HEK293T (cell line): ENCODE results near the gene PTPRD.

ENCODE experiments used
- CTCF ChIA-PET: fragments of 350-600 bp; formaldehyde crosslinking; extraction: SDS; loops from one replicate; lab custom pipeline; 2021; ENCODE audit warnings: antibody characterized with exemption, inconsistent platforms; lab: Yijun Ruan, JAX
- POLR2A ChIA-PET: fragments of 350-600 bp; formaldehyde crosslinking; extraction: SDS; loops from one replicate; lab custom pipeline; 2020; ENCODE audit warnings: antibody characterized with exemption, inconsistent platforms; lab: Yijun Ruan, JAX
- DNase-seq: peaks from one replicate; pipeline ENCODE4 v3.0.0; 2012; ENCODE audit warnings: mixed read lengths; ENCODE audit errors: extremely low spot score
- ARNT ChIP-seq: fragments of 450-650 bp; IDR thresholded peaks from 2 replicates; pipeline ENCODE4 v1.6.1; 2017; ENCODE audit warnings: mild to moderate bottlenecking
- BHLHE40 ChIP-seq: fragments of 450-650 bp; IDR thresholded peaks from 2 replicates; pipeline ENCODE4 v1.6.1; 2016; ENCODE audit warnings: mild to moderate bottlenecking, moderate library complexity, borderline replicate concordance
- CTBP1 ChIP-seq: fragments of 450-650 bp; IDR thresholded peaks from 2 replicates; pipeline ENCODE4 v1.6.1; 2016; ENCODE audit warnings: borderline replicate concordance
- ELF4 ChIP-seq: fragments of 450-650 bp; IDR thresholded peaks from 2 replicates; pipeline ENCODE4 v1.6.1; 2017; ENCODE audit warnings: antibody characterized with exemption
- FOXA1 ChIP-seq: fragments of 450-650 bp; IDR thresholded peaks from 2 replicates; pipeline ENCODE4 v1.6.1; 2016; ENCODE audit warnings: mild to moderate bottlenecking
- FOXK2 ChIP-seq: fragments of 450-650 bp; IDR thresholded peaks from 2 replicates; pipeline ENCODE4 v1.6.1; 2016; ENCODE audit warnings: mild to moderate bottlenecking
- FOXM1 ChIP-seq: fragments of 450-650 bp; IDR thresholded peaks from 2 replicates; pipeline ENCODE4 v1.6.1; 2017; ENCODE audit warnings: mild to moderate bottlenecking, borderline replicate concordance
- HDGF ChIP-seq: fragments of 450-650 bp; IDR thresholded peaks from 2 replicates; pipeline ENCODE4 v1.6.1; 2017; ENCODE audit warnings: antibody characterized with exemption, borderline replicate concordance
- L3MBTL2 ChIP-seq: fragments of 450-650 bp; conservative IDR thresholded peaks from 2 replicates; pipeline ENCODE4 v1.6.1; 2016; ENCODE audit warnings: mild to moderate bottlenecking
- LEF1 ChIP-seq: fragments of 450-650 bp; IDR thresholded peaks from 2 replicates; pipeline ENCODE4 v1.6.1; 2017; ENCODE audit warnings: mild to moderate bottlenecking, borderline replicate concordance
- NFRKB ChIP-seq: fragments of 450-650 bp; IDR thresholded peaks from 2 replicates; pipeline ENCODE4 v1.6.1; 2016; ENCODE audit warnings: mild to moderate bottlenecking, moderate library complexity
- PKNOX1 ChIP-seq: fragments of 450-650 bp; IDR thresholded peaks from 2 replicates; pipeline ENCODE4 v1.6.1; 2016
- SP1 ChIP-seq: fragments of 450-650 bp; IDR thresholded peaks from 2 replicates; pipeline ENCODE4 v1.6.1; 2017
- SUZ12 ChIP-seq: fragments of 450-650 bp; IDR thresholded peaks from 2 replicates; pipeline ENCODE4 v1.6.1; 2016; ENCODE audit warnings: mild to moderate bottlenecking
- TARDBP ChIP-seq: fragments of 450-650 bp; IDR thresholded peaks from 2 replicates; pipeline ENCODE4 v1.6.1; 2016
- ZNF384 ChIP-seq: fragments of 450-650 bp; IDR thresholded peaks from 2 replicates; pipeline ENCODE4 v1.6.1; 2016

Gene PTPRD

DNA sequence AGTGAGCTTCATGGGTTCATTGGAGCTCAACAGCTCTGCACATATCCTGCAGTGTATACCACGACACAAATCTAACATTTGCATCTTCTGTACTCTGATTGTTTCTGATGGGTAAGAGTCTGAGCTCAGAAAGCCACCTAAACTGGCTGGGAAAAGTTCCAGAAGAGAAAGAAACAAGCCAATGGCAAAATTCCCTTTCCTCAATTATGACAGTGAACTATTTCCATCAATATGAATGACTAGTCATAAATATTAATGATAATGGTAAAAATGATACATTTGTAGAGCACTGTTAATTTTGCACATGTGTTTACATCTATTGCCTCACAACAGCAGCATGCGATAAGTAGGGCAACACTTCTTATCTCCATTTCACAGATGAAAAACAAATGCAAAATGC is 1711.7 kb downstream of the PTPRD start:
- no peak for DNase-seq
- CTCF ChIA-PET, result no interaction called here
- TF ChIP-seq FOXM1, result no peak
- TF ChIP-seq ZNF384, result no peak
- TF ChIP-seq ARNT, result no peak
- no peak for TF ChIP-seq SUZ12
- TF ChIP-seq ELF4, result no peak
- TF ChIP-seq FOXK2, result no peak
- no peak for TF ChIP-seq NFRKB
- no peak for TF ChIP-seq FOXA1
- no peak for TF ChIP-seq TARDBP
- no peak for TF ChIP-seq HDGF
- TF ChIP-seq BHLHE40, result no peak
- no peak for TF ChIP-seq LEF1
- TF ChIP-seq CTBP1, result no peak
- no peak for TF ChIP-seq L3MBTL2
- no peak for TF ChIP-seq SP1
- TF ChIP-seq PKNOX1, result no peak
- POLR2A ChIA-PET, result no interaction called here

- TF ChIP-seq BHLHE40 (no peak), FOXM1 (no peak), ELF4 (no peak), TARDBP (no peak), SP1 (no peak), PKNOX1 (no peak), HDGF (no peak), FOXA1 (no peak), FOXK2 (no peak), ZNF384 (no peak), CTBP1 (no peak), L3MBTL2 (no peak), SUZ12 (no peak)
- ChIA-PET CTCF (no interaction called here), POLR2A (no interaction called here)
- no peak for DNase-seq
Observed at GRCh38 chr9:8899511-8899910, 1713.3 kb downstream of the PTPRD start.

DNA sequence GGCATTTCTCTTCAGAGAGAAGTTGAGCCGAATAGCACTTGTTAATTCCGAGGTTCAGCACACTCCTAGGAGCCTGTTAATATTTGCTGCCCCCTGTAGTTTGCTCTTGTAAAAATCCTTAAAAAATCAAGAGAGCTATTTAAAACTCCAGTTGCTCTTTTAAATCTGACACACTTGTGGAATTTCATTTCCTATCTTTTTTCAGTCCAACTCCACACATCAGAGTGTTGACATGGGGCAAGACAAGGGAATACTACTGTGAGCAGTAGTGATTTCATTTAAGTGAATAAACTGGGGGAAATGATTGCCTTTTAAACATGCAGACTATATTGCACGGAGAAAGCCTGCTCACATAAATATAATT is 1717.0 kb downstream of the PTPRD start:
- ChIA-PET CTCF (interaction anchor here (0.7 to 1.0 kb wide), 4 partner anchors 34 to 223 kb away, joined by 3 to 4 read pairs (median 3); no protein-coding TSS in a partner anchor), POLR2A (no interaction called here)
- peak; percentile 9 for DNase-seq
- TF ChIP-seq FOXA1 (no peak), ARNT (no peak), ZNF384 (no peak), FOXK2 (no peak), SP1 (no peak), LEF1 (no peak), HDGF (no peak), L3MBTL2 (no peak), CTBP1 (no peak), NFRKB (no peak), BHLHE40 (no peak), ELF4 (no peak), PKNOX1 (no peak), SUZ12 (no peak), FOXM1 (no peak), TARDBP (no peak)

- no peak for TF ChIP-seq SUZ12
- no peak for DNase-seq
- POLR2A ChIA-PET, result no interaction called here
- CTCF ChIA-PET, result interaction anchor here (0.7 to 1.0 kb wide), 4 partner anchors 34 to 222 kb away, joined by 3 to 4 read pairs (median 3); no protein-coding TSS in a partner anchor
Observed at GRCh38 chr9:8895106-8895860, 1717.5 kb downstream of the PTPRD start.

DNA sequence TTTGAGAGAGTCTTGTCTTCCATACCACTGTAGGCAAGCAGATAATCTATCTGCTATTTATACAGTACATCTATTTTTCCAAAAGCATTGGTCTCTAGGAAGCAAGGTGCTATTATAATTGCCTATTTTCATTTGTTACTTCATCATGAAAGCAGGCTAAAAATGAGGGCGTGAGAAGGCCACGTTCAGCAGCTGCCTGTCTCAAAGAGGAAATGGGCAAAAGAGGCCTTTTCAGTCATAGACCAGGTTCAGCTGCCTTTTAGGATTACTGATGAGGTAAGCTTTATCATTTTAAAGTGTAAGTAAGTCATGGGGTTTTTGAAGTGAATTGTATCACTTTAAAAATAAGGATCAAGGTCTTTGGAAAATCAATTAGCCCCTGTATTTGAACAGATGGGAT is 1722.1 kb downstream of the PTPRD start:
- DNase-seq, result no peak
- no peak for TF ChIP-seq ARNT
- TF ChIP-seq FOXK2, result no peak
- TF ChIP-seq TARDBP, result no peak
- no peak for TF ChIP-seq NFRKB
- TF ChIP-seq HDGF, result no peak
- no peak for TF ChIP-seq LEF1
- no peak for TF ChIP-seq SUZ12
- TF ChIP-seq FOXA1, result no peak
- no peak for TF ChIP-seq CTBP1
- TF ChIP-seq ELF4, result no peak
- TF ChIP-seq BHLHE40, result no peak
- no peak for TF ChIP-seq ZNF384
- no peak for TF ChIP-seq SP1
- no peak for TF ChIP-seq L3MBTL2
- no peak for TF ChIP-seq FOXM1
- TF ChIP-seq PKNOX1, result no peak
- POLR2A ChIA-PET, result no interaction called here
- CTCF ChIA-PET, result no interaction called here
